Fibroblast of peridontal ligament (primary cell): ENCODE measurements around the gene ZBTB24.
"Not testable (repeated sequence)": the region's sequence is repeated elsewhere in the genome, so short reads cannot be mapped to it uniquely, and the experiment has no call there.

Source experiments
- DNase-seq: peaks from one replicate; pipeline ENCODE4 v3.0.0-alpha.2; 2010; ENCODE audit errors: extremely low read depth

The ZBTB24 gene

DNA sequence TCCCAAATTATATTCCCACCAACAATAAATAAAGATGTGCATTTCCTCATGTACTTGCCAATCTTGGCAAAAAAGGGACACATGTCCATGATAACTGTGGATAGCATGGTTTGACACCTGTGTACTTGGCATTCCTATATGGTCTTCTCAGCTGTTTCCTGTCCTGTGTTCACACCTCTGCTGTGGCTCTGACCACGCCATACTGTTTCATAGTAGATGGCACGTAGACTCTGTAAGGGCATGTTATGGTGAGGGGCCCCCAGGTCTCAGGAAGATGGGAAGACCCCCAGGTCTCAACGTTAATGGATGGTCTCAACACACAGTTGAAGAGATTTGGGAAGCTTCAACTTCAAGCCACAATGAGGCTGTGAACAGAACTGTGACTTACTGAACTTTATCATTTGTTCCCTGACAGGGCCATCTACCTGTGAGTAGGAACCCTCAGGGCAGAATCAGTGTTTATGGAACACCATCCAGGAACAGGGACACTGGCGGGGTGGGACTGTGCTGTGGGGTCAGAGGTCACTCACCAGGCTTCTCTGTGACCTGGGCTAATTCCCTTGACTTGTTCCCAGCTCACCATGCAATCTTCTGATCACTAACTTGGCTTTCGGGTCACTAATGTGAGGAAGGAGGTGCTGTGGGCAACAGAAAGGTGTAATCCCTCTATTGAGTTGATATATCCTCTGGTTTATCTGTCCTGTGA lies 11.8 kb downstream of the ZBTB24 start:
- no peak for DNase-seq

- no peak for DNase-seq
These were observed 13.3 kb downstream of the ZBTB24 start for GRCh38 chr6:109469591-109470189.

GRCh38 chr6:109467696-109468095 lies 15.3 kb downstream of the ZBTB24 start:
- DNase-seq = peak; percentile 17

DNA sequence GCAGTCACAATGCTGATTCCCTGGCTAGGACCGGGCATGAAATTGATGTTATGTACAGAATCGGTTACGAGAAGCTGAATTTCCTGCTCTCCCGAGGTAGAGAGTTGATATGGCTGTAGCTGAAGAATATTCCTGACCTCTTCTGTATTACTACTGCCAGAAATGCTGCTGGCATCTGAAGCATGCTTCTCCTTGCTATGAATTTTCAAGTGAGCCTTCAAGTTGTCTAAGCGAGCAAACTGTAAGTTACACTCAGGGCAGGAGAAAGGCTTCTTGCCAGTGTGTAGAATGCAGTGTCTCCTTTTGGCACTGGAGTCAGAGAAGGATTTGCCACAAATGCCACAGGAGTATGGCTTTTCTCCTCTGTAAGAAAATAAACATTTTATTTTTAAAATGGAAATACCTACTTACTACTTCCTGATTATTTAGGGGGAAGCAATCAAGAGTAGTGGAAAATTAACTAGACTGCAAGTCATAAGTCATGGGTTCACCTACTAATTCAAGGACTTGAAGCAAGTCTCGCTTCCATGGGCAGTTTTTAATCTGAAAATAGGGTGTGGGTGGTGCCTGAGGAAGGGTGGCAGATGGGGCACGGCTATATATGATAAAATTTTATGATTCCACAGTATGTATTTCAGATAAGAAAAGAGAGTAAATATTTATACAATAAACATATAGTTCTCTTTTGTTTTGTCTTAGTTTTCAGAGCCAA lies 16.7 kb downstream of the ZBTB24 start:
- DNase-seq = no peak

- no peak for DNase-seq
These were observed 17.2 kb downstream of the ZBTB24 start for GRCh38 chr6:109465772-109466171.

DNA sequence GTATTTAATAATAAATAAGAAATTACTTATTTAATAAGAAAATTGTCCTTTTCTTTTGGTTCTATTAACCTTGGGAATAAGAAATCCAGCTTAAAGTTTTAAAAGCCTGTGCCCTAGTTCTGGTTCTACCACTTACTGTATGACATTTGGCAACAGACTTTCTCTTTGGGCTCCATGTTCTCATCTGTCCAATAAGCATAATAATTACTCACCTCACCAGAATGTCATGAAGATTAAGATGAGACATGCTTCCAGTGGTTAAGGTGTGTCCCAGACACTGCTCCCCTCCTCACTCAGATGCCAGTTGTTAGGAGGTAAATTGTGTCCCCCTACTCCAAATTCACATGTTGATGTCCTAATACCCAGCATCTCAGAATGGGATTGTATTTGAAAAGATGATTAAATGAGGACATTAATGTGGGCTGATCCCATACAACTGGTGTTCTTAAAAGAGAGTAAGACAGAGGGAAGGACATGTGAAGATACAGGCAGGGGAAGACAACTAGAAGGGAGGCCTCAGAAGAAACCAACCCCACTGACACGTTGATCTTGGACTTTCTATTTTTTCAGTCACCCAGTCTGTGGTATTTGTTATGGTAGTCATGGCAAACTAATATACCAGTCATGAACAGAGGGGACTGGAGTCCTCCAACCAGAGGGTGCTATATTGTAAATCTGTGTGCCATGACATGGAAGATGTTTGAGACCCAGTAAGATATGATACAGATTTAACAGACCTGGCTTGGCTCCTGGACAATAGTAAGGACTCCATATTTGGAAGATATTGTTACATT lies 21.1 kb downstream of the ZBTB24 start:
- DNase-seq = no peak

DNA sequence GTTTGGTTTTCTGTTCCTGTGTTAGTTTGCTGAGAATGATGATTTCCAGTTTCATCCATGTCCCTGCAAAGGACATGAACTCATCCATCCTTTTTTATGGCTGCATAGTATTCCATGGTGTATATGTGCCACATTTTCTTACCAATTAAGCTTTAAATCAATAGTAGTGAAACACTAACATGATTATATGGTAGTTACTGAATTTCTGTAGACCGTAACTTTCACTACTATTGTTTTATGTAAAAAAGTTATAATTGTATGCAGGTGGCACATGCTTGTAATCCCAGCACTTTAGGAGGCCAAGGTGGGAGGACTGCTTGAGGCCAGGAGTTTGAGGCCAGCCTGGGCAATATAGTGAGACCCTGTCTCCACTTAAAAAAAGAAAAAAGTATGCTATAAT lies 21.8 kb downstream of the ZBTB24 start:
- DNase-seq = not testable (repeated sequence)

DNA sequence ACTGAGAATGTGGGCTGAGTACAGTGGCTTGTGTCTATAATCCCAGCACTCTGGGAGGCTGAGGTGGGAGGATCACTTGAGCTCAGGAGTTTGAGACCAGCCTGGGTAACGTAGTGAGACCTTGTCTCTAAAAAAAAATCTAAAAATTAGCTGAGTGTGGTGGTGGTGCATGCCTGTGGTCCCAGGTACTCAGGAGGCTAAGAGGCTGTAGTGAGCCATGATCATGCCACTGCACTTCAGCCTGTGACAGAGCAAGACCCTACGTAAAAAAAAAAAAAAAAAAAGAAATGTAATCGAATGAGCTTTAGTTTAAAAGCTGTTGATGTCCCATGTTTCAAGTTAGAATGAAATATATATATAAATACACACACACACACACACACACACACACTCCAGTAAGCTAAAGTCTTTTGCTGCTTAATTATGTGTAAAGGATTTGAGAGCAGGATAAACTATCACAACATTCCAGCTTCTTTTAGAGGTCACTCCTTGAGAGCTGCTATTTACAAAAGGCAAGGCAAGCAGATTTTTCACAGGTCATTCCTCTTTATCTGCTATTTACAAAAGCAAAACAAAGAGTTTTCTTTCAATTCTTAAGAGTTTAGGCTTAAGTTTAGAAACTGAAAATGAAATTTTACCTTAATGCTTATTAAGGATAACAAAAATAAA lies 22.7 kb downstream of the ZBTB24 start:
- no peak for DNase-seq

DNA sequence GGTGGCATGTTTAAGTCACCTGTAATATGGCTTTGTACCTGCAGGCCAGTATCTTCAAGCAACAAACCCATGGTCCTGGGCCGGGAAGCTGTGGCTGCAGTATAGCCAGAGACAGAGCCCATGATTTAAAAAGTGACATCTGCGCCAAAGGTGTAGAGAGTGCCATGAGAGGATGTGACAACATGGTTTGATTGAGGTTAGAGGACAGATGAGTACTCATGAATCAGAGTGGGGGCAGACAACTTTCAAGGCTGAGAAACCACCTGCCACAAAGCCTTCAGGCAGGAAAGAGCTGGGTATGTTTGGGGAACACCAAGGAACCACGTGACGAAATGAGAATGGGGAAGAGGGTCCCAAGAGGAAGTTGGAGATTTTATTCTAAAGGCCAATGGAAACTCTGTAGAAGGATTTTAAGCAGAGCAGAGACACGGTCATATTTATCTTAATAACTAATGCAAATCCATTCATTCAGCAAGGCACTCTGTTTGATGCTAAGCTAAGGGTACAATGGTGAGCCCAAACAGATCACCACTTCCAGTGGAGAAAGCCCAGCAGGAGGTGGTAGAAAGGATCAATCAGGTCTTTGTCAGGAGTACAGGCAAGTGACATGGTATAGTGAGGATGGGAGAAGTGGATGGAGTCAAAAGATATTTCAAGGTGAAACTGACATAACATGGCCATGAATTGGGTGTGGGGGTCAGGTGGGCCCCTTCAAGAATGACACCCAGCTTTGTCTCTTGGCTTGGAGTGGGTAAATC lies 24.1 kb downstream of the ZBTB24 start:
- no peak for DNase-seq

- no peak for DNase-seq
These were observed 25.4 kb downstream of the ZBTB24 start for GRCh38 chr6:109457562-109457996.

GRCh38 chr6:109456710-109457561 lies 26.1 kb downstream of the ZBTB24 start:
- DNase-seq = no peak

GRCh38 chr6:109456111-109456583 lies 26.9 kb downstream of the ZBTB24 start:
- no peak for DNase-seq

DNA sequence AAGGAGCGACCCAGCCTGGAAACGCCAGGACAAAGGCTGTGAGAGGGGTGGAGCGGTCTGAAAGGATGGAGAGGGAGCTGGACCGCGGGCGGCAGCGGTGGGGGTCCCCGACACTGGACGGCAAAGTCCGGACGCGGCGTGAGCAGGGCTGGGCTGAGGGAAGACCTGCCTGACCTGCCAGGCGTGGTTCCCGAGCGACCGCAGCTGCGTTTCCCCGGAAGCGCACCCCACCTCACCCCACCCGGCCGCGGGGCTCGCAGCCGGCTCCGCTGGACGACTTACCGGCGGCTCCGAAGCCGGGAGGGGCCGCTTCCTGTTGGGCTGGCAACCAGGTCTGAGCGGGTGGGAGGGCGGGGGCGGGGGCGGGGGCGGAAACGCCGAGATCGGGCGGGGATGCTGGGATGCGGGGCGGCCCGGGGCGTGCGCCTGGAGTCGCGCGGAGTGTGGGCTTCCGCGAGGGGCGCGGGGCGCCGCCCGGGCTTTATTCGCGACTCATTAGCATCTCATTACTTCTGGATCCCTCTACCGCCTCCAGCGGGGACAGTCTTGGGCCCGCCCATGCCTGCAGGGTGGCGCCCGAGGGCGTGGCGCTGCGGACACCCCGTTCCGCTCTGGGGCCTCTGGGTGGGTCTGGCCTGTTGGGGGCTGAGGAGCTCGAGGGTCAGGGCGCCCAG lies 27.4 kb downstream of the ZBTB24 start, which contains the start of gene MICAL1:
MICAL1 (minus strand) TSS at position 336 of the 674 bp plus-strand sequence. CDS start 1,576 bp downstream, outside the sequence.
- DNase-seq = no peak

GRCh38 chr6:109454496-109455436 lies 28.3 kb downstream of the ZBTB24 start:
- DNase-seq = no peak

DNA sequence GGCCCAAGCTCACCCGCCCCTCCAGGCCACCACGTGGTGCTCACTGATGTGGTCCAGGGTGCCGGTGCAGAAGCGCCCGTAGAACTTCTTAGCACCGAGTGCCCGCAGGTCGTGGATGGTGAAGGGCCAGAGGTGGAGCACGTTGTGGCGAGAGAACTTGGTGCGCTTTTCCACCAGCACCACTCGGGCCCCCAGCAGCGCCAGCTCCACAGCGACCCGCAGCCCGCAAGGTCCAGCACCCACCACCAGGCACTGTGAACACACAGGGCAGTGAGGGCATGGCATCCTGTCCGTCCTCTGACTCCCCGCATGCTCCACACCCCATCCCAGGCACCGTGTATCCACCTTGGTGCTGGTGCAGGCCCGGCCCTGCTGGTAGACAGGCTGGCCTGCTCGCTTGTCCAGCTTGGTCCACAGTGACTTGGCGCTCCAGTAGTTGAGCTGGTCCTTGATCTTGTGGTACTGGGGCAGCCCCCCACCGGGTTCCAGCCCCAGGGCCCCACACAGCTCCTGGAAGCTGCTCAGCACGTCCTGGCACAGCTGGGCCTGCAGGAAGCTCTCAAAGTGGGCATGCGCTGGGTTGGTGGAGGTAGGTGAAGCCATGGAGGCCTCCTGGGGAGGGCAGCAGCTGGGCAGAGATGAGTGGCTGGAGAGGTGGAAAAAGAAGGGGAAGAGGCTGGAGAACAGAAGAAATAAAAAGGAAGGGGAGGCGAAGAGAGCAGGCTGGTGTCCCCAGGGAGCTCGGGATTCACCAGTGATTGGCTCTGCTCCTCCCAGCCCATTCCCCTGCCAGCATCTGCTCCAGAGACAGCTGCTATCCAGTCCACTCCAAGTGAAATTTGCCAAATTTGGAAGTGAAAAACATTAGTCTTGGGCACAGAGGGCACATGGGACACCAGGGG lies 29.2 kb downstream of the ZBTB24 start:
- DNase-seq = peak; percentile 70

- DNase-seq = no peak
These were observed 29.9 kb downstream of the ZBTB24 start for GRCh38 chr6:109453156-109453555.

- DNase-seq = no peak
These were observed 30.8 kb downstream of the ZBTB24 start for GRCh38 chr6:109452181-109452580.
